Neural crest cell (in vitro differentiated cells): Measurements from ENCODE around the gene KCTD14. TPM values are rescaled to one million over a fixed set of nuclear protein-coding genes. Genes with fewer than 3 reads are reported as not detected.

ENCODE experiments used
- DNase-seq: peaks from one replicate; pipeline ENCODE4 v3.0.0; 2021; ENCODE audit warnings: low read depth, mixed read lengths, low spot score
- H3K27ac Mint-ChIP-seq: one replicate; pipeline ENCODE4 v1.8.0; 2021; ENCODE audit warnings: mild to moderate bottlenecking, mixed read lengths; ENCODE audit not compliant: unreplicated experiment
- H3K27me3 Mint-ChIP-seq: 2 replicates; pipeline ENCODE4 v1.8.0; 2021; ENCODE audit warnings: low read depth, mild to moderate bottlenecking, mixed read lengths
- H3K36me3 Mint-ChIP-seq: 2 replicates; pipeline ENCODE4 v1.8.0; 2021; ENCODE audit warnings: low read depth, mild to moderate bottlenecking, mixed read lengths
- H3K4me1 Mint-ChIP-seq: 2 replicates; pipeline ENCODE4 v1.8.0; 2021; ENCODE audit warnings: mixed read lengths
- H3K4me3 Mint-ChIP-seq: one replicate; pipeline ENCODE4 v1.8.0; 2021; ENCODE audit warnings: mild to moderate bottlenecking, mixed read lengths
- H3K9me3 Mint-ChIP-seq: 2 replicates; pipeline ENCODE4 v1.8.0; 2021; ENCODE audit warnings: mixed read lengths
- CTCF ChIP-seq: fragments of 200-600 bp; sonication (generic); conservative IDR thresholded peaks from 2 replicates; pipeline ENCODE4 v1.5.0; 2021; ENCODE audit warnings: antibody characterized with exemption, mild to moderate bottlenecking
- total RNA-seq: library from RNA; stranded (reverse); gene quantifications from 2 replicates; pipeline ENCODE4 v1.2.1, GENCODE V29; 2021

The KCTD14 gene
- total RNA-seq, 1 donor from 2014 or later, result 1.4 TPM

GRCh38 chr11:78039919-78040671 lies 17.0 kb upstream of the KCTD14 start:
- H3K4me1 Mint-ChIP-seq, result peaks cover 13% of the 10 kb centered on the region
- H3K27ac Mint-ChIP-seq, result peak overlapping the region; percentile 95
- no peak for DNase-seq
- TF ChIP-seq CTCF, result no peak
- no peaks in the 10 kb centered on the region for H3K27me3 Mint-ChIP-seq
- H3K4me3 Mint-ChIP-seq, result no peak overlapping the region
- no peaks in the 10 kb centered on the region for H3K9me3 Mint-ChIP-seq
- no peaks in the 10 kb centered on the region for H3K36me3 Mint-ChIP-seq

- Mint-ChIP-seq H3K36me3 (no peaks in the 10 kb centered on the region), H3K4me1 (peaks cover 13% of the 10 kb centered on the region), H3K27ac (peak overlapping the region; percentile 95), H3K9me3 (no peaks in the 10 kb centered on the region), H3K27me3 (no peaks in the 10 kb centered on the region), H3K4me3 (no peak overlapping the region)
- no peak for TF ChIP-seq CTCF
- DNase-seq, result no peak
Observed at GRCh38 chr11:78039391-78039918, 16.4 kb upstream of the KCTD14 start.

- no peak for DNase-seq
- Mint-ChIP-seq H3K27ac (no peak overlapping the region), H3K27me3 (no peaks in the 10 kb centered on the region), H3K4me1 (peaks cover 13% of the 10 kb centered on the region), H3K9me3 (no peaks in the 10 kb centered on the region), H3K36me3 (no peaks in the 10 kb centered on the region), H3K4me3 (no peak overlapping the region)
- TF ChIP-seq CTCF, result no peak
Observed at GRCh38 chr11:78038697-78039313, 15.7 kb upstream of the KCTD14 start.

DNA sequence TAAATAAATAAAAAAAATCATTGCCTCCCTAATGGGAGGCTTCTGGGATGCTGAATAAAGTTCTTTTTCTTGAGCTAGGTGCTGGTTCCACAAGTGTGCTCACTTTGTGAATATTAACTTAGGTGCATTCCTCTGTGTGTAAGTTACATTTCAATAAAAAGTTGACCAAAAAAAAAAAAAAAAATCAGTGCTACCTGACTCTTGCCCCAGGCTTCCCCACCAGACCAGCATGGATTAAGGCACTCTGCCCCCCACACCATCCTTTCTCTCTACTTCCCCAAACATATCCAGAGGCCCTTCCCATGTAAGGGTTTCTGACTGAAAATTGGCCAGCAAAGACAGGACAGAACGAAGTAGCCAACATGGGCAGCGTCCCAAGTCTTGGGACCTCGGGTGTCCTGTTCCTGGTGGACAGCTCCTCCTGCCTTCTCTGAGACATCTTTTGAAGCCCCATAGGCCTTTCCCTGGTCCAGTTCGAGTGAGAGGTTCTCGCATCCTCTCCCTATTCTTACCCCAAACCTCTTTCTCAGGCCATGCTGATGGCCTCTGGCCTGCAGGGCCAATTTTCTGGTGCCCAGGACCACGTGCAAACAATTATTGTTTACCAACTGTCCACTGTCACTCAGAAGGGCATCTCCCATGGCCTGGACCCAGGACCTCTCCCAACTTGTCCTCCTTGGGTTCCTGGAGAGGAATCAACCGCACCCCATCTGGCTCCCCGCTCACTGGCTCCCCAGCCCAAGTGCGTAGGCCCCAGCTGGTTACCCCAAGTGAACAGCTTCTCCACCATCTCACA lies 14.9 kb upstream of the KCTD14 start:
- peak overlapping the region; percentile 63 for H3K27ac Mint-ChIP-seq
- no peaks in the 10 kb centered on the region for H3K27me3 Mint-ChIP-seq
- DNase-seq, result no peak
- no peaks in the 10 kb centered on the region for H3K9me3 Mint-ChIP-seq
- no peak for TF ChIP-seq CTCF
- H3K4me3 Mint-ChIP-seq, result no peak overlapping the region
- H3K36me3 Mint-ChIP-seq, result no peaks in the 10 kb centered on the region
- H3K4me1 Mint-ChIP-seq, result peaks cover 13% of the 10 kb centered on the region

- Mint-ChIP-seq H3K9me3 (no peaks in the 10 kb centered on the region), H3K4me1 (peaks cover 13% of the 10 kb centered on the region), H3K27ac (no peak overlapping the region), H3K27me3 (no peaks in the 10 kb centered on the region), H3K36me3 (no peaks in the 10 kb centered on the region), H3K4me3 (no peak overlapping the region)
- DNase-seq, result no peak
- TF ChIP-seq CTCF, result no peak
Observed at GRCh38 chr11:78037056-78037455, 14.0 kb upstream of the KCTD14 start.
